OCI-LY1 (cell line): ENCODE results near the gene NRP1.

Source experiments
- H2AFZ ChIP-seq: fragments of 200-600 bp; sonication (generic), shearing (Covaris generic); 2 replicates; pipeline ENCODE4 v1.6.0; 2014; ENCODE audit warnings: antibody characterized with exemption, mild to moderate bottlenecking, low read length
- H3F3A ChIP-seq: fragments of 200-600 bp; sonication (generic), shearing (Covaris generic); 2 replicates; pipeline ENCODE4 v1.6.0; 2014; ENCODE audit warnings: mild to moderate bottlenecking, antibody characterized with exemption, low read length, moderate library complexity; ENCODE audit not compliant: insufficient read depth
- H3K27ac ChIP-seq: fragments of 200-600 bp; sonication (generic); 2 replicates; pipeline ENCODE4 v1.5.1; 2014; ENCODE audit warnings: low read length, mixed run types, mild to moderate bottlenecking, low read depth; ENCODE audit not compliant: poor library complexity, severe bottlenecking
- H3K27me3 ChIP-seq: fragments of 200-600 bp; sonication (generic); 2 replicates; pipeline ENCODE4 v1.6.0; 2014; ENCODE audit warnings: antibody characterized with exemption, mild to moderate bottlenecking, low read length, moderate library complexity; ENCODE audit not compliant: insufficient read depth
- H3K36me3 ChIP-seq: fragments of 200-600 bp; sonication (generic); 2 replicates; pipeline ENCODE4 v1.6.1; 2014; ENCODE audit warnings: mild to moderate bottlenecking, antibody characterized with exemption, low read length, moderate library complexity, mixed read lengths; ENCODE audit not compliant: insufficient read depth
- H3K4me1 ChIP-seq: fragments of 200-600 bp; sonication (generic); 2 replicates; pipeline ENCODE4 v1.5.1; 2014; ENCODE audit warnings: mild to moderate bottlenecking, low read length, moderate library complexity; ENCODE audit not compliant: insufficient read depth, severe bottlenecking
- H3K4me2 ChIP-seq: fragments of 200-600 bp; sonication (generic), shearing (Covaris generic); 2 replicates; pipeline ENCODE4 v1.6.1; 2014; ENCODE audit warnings: low read length
- H3K4me3 ChIP-seq: fragments of 200-600 bp; sonication (generic); 2 replicates; pipeline ENCODE4 v1.5.1; 2014; ENCODE audit warnings: low read length, low read depth, mild to moderate bottlenecking, mixed read lengths; ENCODE audit not compliant: poor library complexity, severe bottlenecking
- H3K79me2 ChIP-seq: fragments of 200-600 bp; shearing (Covaris generic); 2 replicates; pipeline ENCODE4 v1.6.1; 2016; ENCODE audit warnings: mixed run types, low read length, mixed read lengths; ENCODE audit not compliant: insufficient read depth
- H3K9ac ChIP-seq: fragments of 200-600 bp; sonication (generic), shearing (Covaris generic); 2 replicates; pipeline ENCODE4 v1.6.1; 2014; ENCODE audit warnings: mild to moderate bottlenecking, low read length, mixed read lengths
- H3K9me2 ChIP-seq: fragments of 200-600 bp; sonication (generic), shearing (Covaris generic); 2 replicates; pipeline ENCODE4 v1.6.1; 2014; ENCODE audit warnings: low read depth, mild to moderate bottlenecking, low read length, mixed read lengths
- H3K9me3 ChIP-seq: fragments of 200-600 bp; shearing (Covaris generic); 2 replicates; pipeline ENCODE4 v1.6.1; 2014; ENCODE audit warnings: low read length, mixed read lengths
- H4K20me1 ChIP-seq: fragments of 200-600 bp; sonication (generic), shearing (Covaris generic); 2 replicates; pipeline ENCODE4 v1.6.0; 2016; ENCODE audit warnings: mild to moderate bottlenecking, low read length; ENCODE audit not compliant: insufficient read depth
- CTCF ChIP-seq: fragments of 200-600 bp; sonication (generic), shearing (Covaris generic); IDR thresholded peaks from 2 replicates; pipeline ENCODE4 v1.5.1; 2017; ENCODE audit warnings: mild to moderate bottlenecking, antibody characterized with exemption, low read length, moderate library complexity, mixed read lengths
- EZH2 ChIP-seq: fragments of 200-600 bp; sonication (generic), shearing (Covaris generic); IDR thresholded peaks from 2 replicates; pipeline ENCODE4 v1.8.0; 2017; ENCODE audit warnings: borderline replicate concordance, mixed run types, mild to moderate bottlenecking, antibody characterized with exemption, low read length, moderate library complexity, mixed read lengths

NRP1 gene

DNA sequence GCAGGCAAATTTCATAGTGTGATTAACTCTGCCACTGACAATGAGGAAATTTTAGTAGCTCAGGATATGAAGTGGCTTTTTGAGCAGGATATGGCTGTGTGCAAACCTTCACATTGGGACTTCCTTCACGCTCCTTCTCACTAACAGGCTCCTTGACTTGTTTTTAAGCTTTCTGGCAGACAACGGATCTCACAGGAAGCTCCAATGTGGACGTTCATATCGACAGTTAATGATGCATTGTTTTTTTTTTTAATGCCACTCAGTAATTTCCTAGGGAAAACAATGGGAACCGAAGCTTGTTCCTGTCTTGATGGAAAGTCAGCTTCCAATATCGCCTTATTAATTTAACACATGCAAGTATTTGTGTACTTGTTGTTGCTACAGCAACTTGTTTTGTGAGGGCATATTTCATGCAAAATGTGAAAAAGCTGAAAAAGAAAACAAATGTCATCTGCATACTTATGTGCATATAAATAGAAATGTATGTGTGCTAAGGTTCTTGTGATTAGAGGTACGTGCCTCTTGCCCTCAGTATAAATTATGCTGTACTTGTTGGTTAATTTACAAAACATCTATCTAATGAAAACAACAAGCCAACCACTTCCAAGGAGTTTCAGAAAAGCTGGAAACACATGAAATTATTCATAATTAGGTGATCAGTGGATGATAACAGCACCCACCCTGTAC lies 84.7 kb downstream of the NRP1 start:
- Histone ChIP-seq H3K4me2 (no peak overlapping the region), H3K4me3 (no peak overlapping the region), H3K27me3 (no peaks in the 10 kb centered on the region), H3F3A (no peaks in the 10 kb centered on the region), H3K27ac (no peak overlapping the region), H3K79me2 (no peaks in the 10 kb centered on the region), H3K9me2 (no peaks in the 10 kb centered on the region), H3K36me3 (no peaks in the 10 kb centered on the region; the same call in 1 of the 2 replicates), H4K20me1 (no peaks in the 10 kb centered on the region), H3K4me1 (no peaks in the 10 kb centered on the region), H3K9ac (no peak overlapping the region), H2AFZ (no peak overlapping the region), H3K9me3 (no peaks in the 10 kb centered on the region)
- TF ChIP-seq EZH2 = no peak
- no peak for TF ChIP-seq CTCF

- Histone ChIP-seq H3K27me3 (no peaks in the 10 kb centered on the region), H3K4me1 (no peaks in the 10 kb centered on the region), H3K27ac (no peak overlapping the region), H3K79me2 (no peaks in the 10 kb centered on the region), H3K4me3 (no peak overlapping the region), H3F3A (no peaks in the 10 kb centered on the region), H3K9me2 (no peaks in the 10 kb centered on the region), H3K36me3 (no peaks in the 10 kb centered on the region; the same call in 1 of the 2 replicates), H3K9ac (no peak overlapping the region), H2AFZ (no peak overlapping the region), H4K20me1 (no peaks in the 10 kb centered on the region), H3K9me3 (no peaks in the 10 kb centered on the region), H3K4me2 (no peak overlapping the region)
- TF ChIP-seq EZH2 (no peak), CTCF (no peak)
These were observed 85.3 kb downstream of the NRP1 start for GRCh38 chr10:33249137-33249536.

- no peaks in the 10 kb centered on the region for H3K9me3 ChIP-seq
- no peaks in the 10 kb centered on the region for H3F3A ChIP-seq
- H3K4me3 ChIP-seq = no peak overlapping the region
- H3K27me3 ChIP-seq = no peaks in the 10 kb centered on the region
- no peaks in the 10 kb centered on the region for H3K4me1 ChIP-seq
- H3K4me2 ChIP-seq = no peak overlapping the region
- H3K79me2 ChIP-seq = no peaks in the 10 kb centered on the region
- H3K27ac ChIP-seq = no peak overlapping the region
- no peak for TF ChIP-seq EZH2
- H2AFZ ChIP-seq = no peak overlapping the region
- no peaks in the 10 kb centered on the region for H4K20me1 ChIP-seq
- no peaks in the 10 kb centered on the region for H3K9me2 ChIP-seq
- H3K9ac ChIP-seq = no peak overlapping the region
- no peaks in the 10 kb centered on the region; the same call in 1 of the 2 replicates for H3K36me3 ChIP-seq
These were observed 85.8 kb downstream of the NRP1 start for GRCh38 chr10:33248638-33249037.
